CD4-positive, alpha-beta memory T cell (primary cell): Measurements from ENCODE around the gene SLC13A3. TPM values are rescaled to one million over a fixed set of nuclear protein-coding genes. Genes with fewer than 3 reads are reported as not detected.

Experiments
- CTCF ChIA-PET: fragments of 350-600 bp; sonication (Branson Sonifier 250); formaldehyde crosslinking; loops from one replicate; lab custom pipeline; 2021; ENCODE audit warnings: inconsistent platforms; ENCODE audit not compliant: partially characterized antibody; lab: Charles Lee
- POLR2A ChIA-PET: fragments of 350-600 bp; sonication (Branson Sonifier 250); formaldehyde crosslinking; loops from one replicate; lab custom pipeline; 2021; ENCODE audit not compliant: partially characterized antibody; lab: Charles Lee
- DNase-seq, 5 donors: peaks; one replicate each; pipeline versions ENCODE4 v3.0.0 to v3.0.0-alpha.2; 2020 to 2022; ENCODE audit warnings: mixed read lengths in 1 of 5
- H3K27ac ChIP-seq: one replicate; pipeline ENCODE4 v1.7.0; 2013; ENCODE audit warnings: low read depth, low read length
- H3K27me3 ChIP-seq: 2 replicates; pipeline ENCODE4 v1.7.0; 2013; ENCODE audit warnings: mild to moderate bottlenecking, low read length, moderate library complexity; ENCODE audit not compliant: insufficient read depth
- H3K36me3 ChIP-seq: 2 replicates; pipeline ENCODE4 v1.7.0; 2013; ENCODE audit warnings: mild to moderate bottlenecking, low read length, moderate library complexity; ENCODE audit not compliant: insufficient read depth
- H3K4me1 ChIP-seq: 2 replicates; pipeline ENCODE4 v1.7.0; 2013; ENCODE audit warnings: mild to moderate bottlenecking, low read length, moderate library complexity; ENCODE audit not compliant: insufficient read depth
- H3K4me3 ChIP-seq, 2 donors: one replicate each; pipeline ENCODE4 v1.7.0; 2013; ENCODE audit warnings: low read length in 2 of 2, mild to moderate bottlenecking in 1 of 2
- H3K9me3 ChIP-seq, 2 donors: one replicate each; pipeline ENCODE4 v1.7.0; 2013; ENCODE audit warnings: low read length in 2 of 2, control low read depth in 1 of 2; ENCODE audit not compliant: control insufficient read depth in 1 of 2
- H3K27ac Mint-ChIP-seq, 7 donors: one replicate each; pipeline ENCODE4 v1.8.0; 2020 to 2021; ENCODE audit warnings: mixed read lengths in 7 of 7, mild to moderate bottlenecking in 6 of 7, inconsistent platforms in 3 of 7, moderate library complexity in 3 of 7
- H3K27me3 Mint-ChIP-seq, 2 donors: one replicate each; pipeline ENCODE4 v1.8.0; 2020 to 2021; ENCODE audit warnings: mixed read lengths in 2 of 2
- H3K36me3 Mint-ChIP-seq, 2 donors: one replicate each; pipeline ENCODE4 v1.8.0; 2020 to 2021; ENCODE audit warnings: mixed read lengths in 2 of 2, inconsistent platforms in 1 of 2, mild to moderate bottlenecking in 1 of 2
- H3K4me1 Mint-ChIP-seq, 4 donors: one replicate each; pipeline ENCODE4 v1.8.0; 2020 to 2021; ENCODE audit warnings: mixed read lengths in 4 of 4, mild to moderate bottlenecking in 1 of 4
- H3K4me3 Mint-ChIP-seq, 8 donors: one replicate each; pipeline ENCODE4 v1.8.0; 2020 to 2021; ENCODE audit warnings: mixed read lengths in 8 of 8, mild to moderate bottlenecking in 7 of 8, moderate library complexity in 6 of 8, inconsistent platforms in 3 of 8
- H3K9me3 Mint-ChIP-seq, 8 donors: one replicate each; pipeline ENCODE4 v1.8.0; 2020 to 2021; ENCODE audit warnings: mixed read lengths in 8 of 8, mild to moderate bottlenecking in 5 of 8, inconsistent platforms in 3 of 8, moderate library complexity in 1 of 8
- intact Hi-C: fragments of 100-400 bp; cut with micrococcal nuclease; formaldehyde crosslinking; loops from one replicate; pipeline ENCODE4 v1.15.1; 2023
- polyA plus RNA-seq, 2 donors: library from polyadenylated mRNA; unstranded; fragments of 300-500 nt; fragmentation: Illumina TruSeq; gene quantifications; one replicate each; pipeline ENCODE4 v1.2.3, GENCODE V29; 2021
- total RNA-seq, 2 experiments: library from RNA; stranded (reverse); gene quantifications; one replicate each; pipeline ENCODE4 v1.2.3, GENCODE V29; 2021

Gene SLC13A3
- total and polyA plus RNA-seq, 4 experiments from 2014 or later: 0.36 TPM; not detected in 3

DNA sequence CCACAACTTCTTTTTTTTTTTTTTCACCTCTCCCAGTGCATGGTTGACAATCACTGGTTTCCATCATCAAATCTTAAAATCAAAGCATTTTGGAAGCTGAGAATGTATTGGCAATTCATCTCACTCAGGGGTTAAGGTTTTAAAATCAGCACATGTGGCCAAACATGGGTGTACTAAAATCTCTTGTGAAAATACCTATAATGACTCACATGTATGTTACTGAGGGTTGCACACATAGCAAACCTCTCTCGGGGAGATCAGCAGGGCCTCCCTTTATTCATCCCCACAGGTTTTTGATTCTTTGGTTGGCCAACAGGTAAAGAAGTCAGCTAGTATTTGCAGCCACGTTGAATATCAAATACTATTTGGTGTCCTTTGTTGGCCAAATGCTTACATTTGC, 56.5 kb downstream of the SLC13A3 start:
- H3K27ac Mint-ChIP-seq: no peak overlapping the region
- peaks cover 11 to 12% of the 10 kb centered on the region in 2 donors for H3K27me3 Mint-ChIP-seq
- no peaks in the 10 kb centered on the region for H3K36me3 Mint-ChIP-seq
- Histone ChIP-seq H3K9me3 (no peaks in the 10 kb centered on the region), H3K27ac (no peak overlapping the region), H3K27me3 (no peaks in the 10 kb centered on the region), H3K4me3 (no peak overlapping the region), H3K4me1 (no peaks in the 10 kb centered on the region), H3K36me3 (no peaks in the 10 kb centered on the region)
- no peaks in the 10 kb centered on the region for H3K4me1 Mint-ChIP-seq
- no peak overlapping the region for H3K4me3 Mint-ChIP-seq
- intact Hi-C loops: no loop called here
- no peak for DNase-seq
- no peaks in the 10 kb centered on the region for H3K9me3 Mint-ChIP-seq
- CTCF ChIA-PET: no interaction called here
- POLR2A ChIA-PET: no interaction called here

DNA sequence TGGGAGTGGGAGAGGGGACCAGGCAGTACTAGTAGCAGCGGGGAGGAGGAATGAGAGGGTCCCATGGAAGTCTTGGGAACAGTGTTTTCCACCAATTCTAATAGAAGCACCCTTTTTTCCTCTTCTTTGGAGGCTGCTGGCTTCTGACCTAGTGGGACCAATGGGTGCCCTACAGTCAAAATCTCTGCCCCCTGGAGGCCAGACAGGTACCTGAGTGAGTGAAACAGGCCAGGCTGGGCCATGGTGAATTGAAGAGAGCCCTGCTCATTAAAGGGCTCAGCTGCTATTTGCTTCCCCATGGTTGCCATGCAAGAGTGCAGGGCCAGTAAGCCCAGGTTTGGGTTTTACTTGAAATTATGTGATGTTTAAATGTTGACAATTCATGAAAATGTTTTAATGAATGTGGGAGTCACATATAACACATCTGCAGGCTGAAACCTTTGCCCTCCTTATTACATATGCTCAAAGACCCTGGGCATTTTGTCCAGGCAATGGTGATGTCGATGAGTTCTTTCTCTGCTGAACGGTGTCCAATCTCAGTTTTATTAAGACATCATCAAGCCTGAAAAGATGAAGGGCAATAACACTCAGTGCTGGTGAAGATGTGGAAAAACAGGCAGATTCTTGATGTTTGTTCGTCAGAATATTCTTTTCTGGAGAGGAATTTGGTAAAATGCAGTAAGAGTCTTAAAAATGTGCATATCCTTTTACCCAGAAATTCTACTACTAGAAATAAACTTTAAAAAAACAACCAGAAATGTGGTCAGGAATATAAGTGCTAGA, 58.5 kb downstream of the SLC13A3 start:
- Histone ChIP-seq H3K27me3 (no peaks in the 10 kb centered on the region), H3K9me3 (no peaks in the 10 kb centered on the region), H3K4me1 (no peaks in the 10 kb centered on the region), H3K36me3 (no peaks in the 10 kb centered on the region), H3K27ac (no peak overlapping the region), H3K4me3 (no peak overlapping the region)
- Mint-ChIP-seq H3K9me3 (no peaks in the 10 kb centered on the region), H3K4me1 (peaks cover 0 to 3% (median 2%) of the 10 kb centered on the region in 4 donors), H3K27ac (no peak overlapping the region), H3K27me3 (peaks cover 4 to 9% of the 10 kb centered on the region in 2 donors), H3K36me3 (no peaks in the 10 kb centered on the region), H3K4me3 (no peak overlapping the region)
- ChIA-PET POLR2A (no interaction called here), CTCF (no interaction called here)
- DNase-seq: no peak
- intact Hi-C loops: no loop called here

DNA sequence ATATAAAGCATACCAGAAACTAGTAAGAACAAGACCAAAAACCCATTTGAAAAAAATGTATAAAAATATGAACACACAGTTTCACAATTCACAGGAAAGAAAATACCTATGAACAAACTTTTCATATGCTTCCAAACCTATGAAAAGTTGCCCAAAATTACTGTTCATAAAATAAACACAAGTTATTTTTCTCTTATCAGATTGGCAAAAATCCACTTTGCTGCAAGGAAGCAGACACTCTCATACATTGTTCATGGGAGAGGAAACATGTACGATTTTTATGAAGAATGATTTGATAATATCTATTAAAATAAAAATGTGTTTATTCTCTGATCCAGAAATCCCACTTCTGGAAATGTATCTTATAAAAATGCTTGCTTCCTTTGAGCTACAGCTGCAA, 60.8 kb downstream of the SLC13A3 start:
- Mint-ChIP-seq H3K9me3 (no peaks in the 10 kb centered on the region), H3K27ac (no peak overlapping the region), H3K36me3 (no peaks in the 10 kb centered on the region), H3K27me3 (peaks cover 3 to 4% of the 10 kb centered on the region in 2 donors), H3K4me3 (no peak overlapping the region), H3K4me1 (peaks cover 0 to 3% (median 2%) of the 10 kb centered on the region in 4 donors)
- H3K36me3 ChIP-seq: no peaks in the 10 kb centered on the region
- POLR2A ChIA-PET: no interaction called here
- no peaks in the 10 kb centered on the region for H3K27me3 ChIP-seq
- H3K27ac ChIP-seq: no peak overlapping the region
- H3K9me3 ChIP-seq: no peaks in the 10 kb centered on the region
- intact Hi-C loops: no loop called here
- no peaks in the 10 kb centered on the region for H3K4me1 ChIP-seq
- CTCF ChIA-PET: no interaction called here
- no peak for DNase-seq
- H3K4me3 ChIP-seq: no peak overlapping the region

DNA sequence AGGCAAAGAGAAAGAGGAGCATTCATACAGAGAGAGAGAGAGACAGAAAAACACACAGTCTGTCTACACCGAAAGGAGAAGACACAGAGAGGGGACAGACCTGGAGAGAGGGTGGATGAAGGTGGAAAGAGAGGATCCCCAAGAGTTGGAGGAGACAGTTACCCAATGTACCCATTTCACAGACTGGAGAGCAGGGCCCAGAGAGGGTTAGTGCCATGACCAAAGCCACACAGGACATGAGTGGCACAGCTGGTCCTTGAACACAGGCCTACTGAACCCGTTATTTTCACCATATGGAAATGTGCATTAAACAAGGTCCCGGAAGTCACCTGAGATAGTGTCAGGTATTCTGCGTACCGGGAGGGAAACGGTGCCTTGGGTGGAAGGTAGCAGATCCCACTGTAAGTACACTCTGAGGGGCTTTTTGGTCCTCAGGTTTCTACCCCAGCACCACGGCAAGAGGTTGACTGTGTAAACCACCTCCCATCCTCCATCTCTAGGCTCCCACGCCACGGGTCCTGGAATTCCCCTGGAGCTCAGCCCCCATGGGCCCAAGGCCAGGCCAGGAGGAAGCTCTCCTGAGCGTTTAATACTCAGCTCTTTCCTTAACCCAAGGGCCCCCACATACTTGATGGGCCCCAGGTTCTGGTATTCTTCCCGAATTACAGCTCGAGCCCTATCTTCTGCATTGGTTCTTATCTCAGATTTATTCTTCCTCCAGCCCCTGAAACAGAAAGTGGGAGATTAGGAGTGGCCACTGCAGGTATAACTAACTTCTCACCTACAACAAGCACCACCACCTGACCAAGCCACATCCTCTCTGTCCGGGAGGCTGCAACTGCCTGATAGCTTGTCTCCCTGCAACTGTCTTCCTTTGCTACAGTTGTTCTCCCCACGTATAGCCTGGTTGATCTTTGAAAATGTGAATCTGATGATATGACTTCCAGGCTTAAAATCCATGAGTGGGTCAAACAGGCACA, 62.4 kb downstream of the SLC13A3 start:
- Histone ChIP-seq H3K27ac (no peak overlapping the region), H3K9me3 (no peaks in the 10 kb centered on the region), H3K4me1 (no peaks in the 10 kb centered on the region), H3K27me3 (peaks cover 2% of the 10 kb centered on the region), H3K4me3 (no peak overlapping the region), H3K36me3 (no peaks in the 10 kb centered on the region)
- Mint-ChIP-seq H3K4me1 (peaks cover 0 to 3% (median 2%) of the 10 kb centered on the region in 4 donors), H3K9me3 (no peaks in the 10 kb centered on the region), H3K27ac (no peak overlapping the region), H3K4me3 (no peak overlapping the region), H3K36me3 (no peaks in the 10 kb centered on the region), H3K27me3 (peaks cover 2% of the 10 kb centered on the region in 2 donors)
- intact Hi-C loops: no loop called here
- ChIA-PET CTCF (no interaction called here), POLR2A (no interaction called here)
- DNase-seq: no peak

DNA sequence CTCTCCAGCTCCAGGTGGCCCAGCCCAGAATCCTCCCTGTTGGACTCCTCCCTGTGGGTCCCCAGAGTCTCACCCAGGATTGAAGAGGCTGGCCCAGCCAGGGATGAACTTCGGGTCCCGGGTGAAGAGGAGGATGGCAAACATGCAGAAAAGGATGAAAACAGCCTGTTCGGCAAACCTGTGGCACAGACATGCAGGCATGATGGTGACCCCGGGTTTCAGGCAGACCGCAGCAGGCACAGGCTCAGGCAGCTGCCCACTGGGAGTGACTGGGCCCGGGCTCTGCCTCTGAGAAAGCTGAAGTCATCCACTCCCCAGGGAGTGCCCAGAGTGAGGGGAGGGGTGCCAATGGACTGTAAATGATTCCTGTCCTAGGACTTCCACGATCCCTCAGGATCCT, 63.3 kb downstream of the SLC13A3 start:
- ChIA-PET POLR2A (no interaction called here), CTCF (no interaction called here)
- Histone ChIP-seq H3K4me1 (no peaks in the 10 kb centered on the region), H3K9me3 (no peaks in the 10 kb centered on the region), H3K4me3 (no peak overlapping the region), H3K36me3 (no peaks in the 10 kb centered on the region), H3K27me3 (peaks cover 3% of the 10 kb centered on the region), H3K27ac (no peak overlapping the region)
- peaks cover 0 to 3% (median 2%) of the 10 kb centered on the region in 4 donors for H3K4me1 Mint-ChIP-seq
- intact Hi-C loops: no loop called here
- peaks cover 2% of the 10 kb centered on the region in 2 donors for H3K27me3 Mint-ChIP-seq
- no peak for DNase-seq
- H3K36me3 Mint-ChIP-seq: no peaks in the 10 kb centered on the region
- H3K27ac Mint-ChIP-seq: no peak overlapping the region
- no peaks in the 10 kb centered on the region for H3K9me3 Mint-ChIP-seq
- no peak overlapping the region for H3K4me3 Mint-ChIP-seq

GRCh38 chr20:46586724-46587123, 64.5 kb downstream of the SLC13A3 start:
- intact Hi-C loops: no loop called here
- H3K36me3 Mint-ChIP-seq: no peaks in the 10 kb centered on the region
- Histone ChIP-seq H3K27me3 (peaks cover 3% of the 10 kb centered on the region), H3K9me3 (no peaks in the 10 kb centered on the region), H3K27ac (no peak overlapping the region), H3K4me3 (no peak overlapping the region), H3K36me3 (no peaks in the 10 kb centered on the region), H3K4me1 (no peaks in the 10 kb centered on the region)
- H3K27ac Mint-ChIP-seq: no peak overlapping the region
- H3K4me3 Mint-ChIP-seq: no peak overlapping the region
- H3K4me1 Mint-ChIP-seq: peaks cover 0 to 3% (median 2%) of the 10 kb centered on the region in 4 donors
- DNase-seq: no peak
- peaks cover 0 to 2% of the 10 kb centered on the region in 2 donors for H3K27me3 Mint-ChIP-seq
- H3K9me3 Mint-ChIP-seq: no peaks in the 10 kb centered on the region
- ChIA-PET CTCF (no interaction called here), POLR2A (no interaction called here)

- Histone ChIP-seq H3K36me3 (no peaks in the 10 kb centered on the region), H3K4me3 (no peak overlapping the region), H3K4me1 (no peaks in the 10 kb centered on the region), H3K27ac (no peak overlapping the region), H3K27me3 (peaks cover 3% of the 10 kb centered on the region), H3K9me3 (no peaks in the 10 kb centered on the region)
- Mint-ChIP-seq H3K36me3 (no peaks in the 10 kb centered on the region), H3K4me1 (peaks cover 0 to 3% (median 2%) of the 10 kb centered on the region in 4 donors), H3K27me3 (peaks cover 0 to 6% of the 10 kb centered on the region in 2 donors), H3K9me3 (no peaks in the 10 kb centered on the region), H3K4me3 (no peak overlapping the region), H3K27ac (no peak overlapping the region)
- ChIA-PET POLR2A (no interaction called here), CTCF (interaction anchor here (0.8 kb wide), 1 partner anchor 10 kb away, joined by 3 read pairs; no protein-coding TSS in a partner anchor)
- no peak for DNase-seq
- intact Hi-C loops: no loop called here
Measured at GRCh38 chr20:46584508-46584907, 66.8 kb downstream of the SLC13A3 start.
